K562 (cell line): ENCODE measurements around the gene CD274.

Source experiments
- CBX2 ChIP-seq: fragments of 200-600 bp; sonication (generic); IDR thresholded peaks from one replicate; pipeline ENCODE4 v1.6.1; 2012; ENCODE audit warnings: mild to moderate bottlenecking, low read length, inconsistent platforms; ENCODE audit not compliant: insufficient read depth, poor library complexity, severe bottlenecking
- EZH2 ChIP-seq: IDR thresholded peaks from 2 replicates; pipeline ENCODE4 v1.6.1; 2012; ENCODE audit warnings: low read depth, mild to moderate bottlenecking, inconsistent platforms, low read length, borderline replicate concordance
- KHSRP ChIP-seq: fragments of 450-650 bp; IDR thresholded peaks from 2 replicates; pipeline ENCODE4 v1.6.1; 2017
- SIN3A ChIP-seq, 2 experiments: fragments of 150-350 bp in 1 of 2; IDR thresholded peaks; 2 replicates each; pipeline ENCODE4 v1.6.1; 2011 to 2016; ENCODE audit warnings: borderline replicate concordance in 2 of 2, low read depth in 2 of 2, low read length in 2 of 2, mild to moderate bottlenecking in 2 of 2, moderate library complexity in 2 of 2; ENCODE audit not compliant: control insufficient read depth in 1 of 2
- ZBTB8A ChIP-seq: fragments of 450-650 bp; IDR thresholded peaks from 2 replicates; pipeline ENCODE4 v1.6.1; 2018; ENCODE audit warnings: mild to moderate bottlenecking, moderate library complexity; ENCODE audit not compliant: partially characterized antibody

- no peak for TF ChIP-seq SIN3A (IDR thresholded peaks at IDR 0.05; ENCODE audit: borderline replicate concordance in 2 of 2, control insufficient read depth in 1 of 2, low read depth in 2 of 2, low read length in 2 of 2)
- TF ChIP-seq KHSRP: no peak
- no peak for TF ChIP-seq ZBTB8A
- TF ChIP-seq CBX2: no peak
- no peak for TF ChIP-seq EZH2
These were observed 29.8 kb downstream of the CD274 start for GRCh38 chr9:5479994-5480694.
